ENCODE results near the gene HDGFL2.
A peak's percentile ranks its signal among the peaks of the same experiment; 100 is the strongest.

The HDGFL2 gene

GRCh38 chr19:4464815-4465581 lies 7.1 kb upstream of the HDGFL2 start:
- TF ChIP-seq CTCF (conservative IDR thresholded peaks at IDR 0.05), result no peak
- no peak overlapping the region for H3K27ac ChIP-seq

GRCh38 chr19:4467835-4468234 lies 4.3 kb upstream of the HDGFL2 start:
- H3K27ac ChIP-seq, result no peak overlapping the region
- TF ChIP-seq CTCF (conservative IDR thresholded peaks at IDR 0.05), result no peak

GRCh38 chr19:4471403-4472173 lies 509 bp upstream of the HDGFL2 start:
- no peak for TF ChIP-seq CTCF (conservative IDR thresholded peaks at IDR 0.05)
- H3K27ac ChIP-seq, result peak overlapping the region; percentile 82

- no peak for TF ChIP-seq CTCF (conservative IDR thresholded peaks at IDR 0.05)
- H3K27ac ChIP-seq, result peak overlapping the region; percentile 82
Observed at GRCh38 chr19:4473011-4473762, 1.1 kb downstream of the HDGFL2 start.

- peak overlapping the region; percentile 82 for H3K27ac ChIP-seq
- TF ChIP-seq CTCF (conservative IDR thresholded peaks at IDR 0.05), result no peak
Observed at GRCh38 chr19:4473763-4474513, 1.8 kb downstream of the HDGFL2 start.

- peak overlapping the region; percentile 82 for H3K27ac ChIP-seq
Observed at GRCh38 chr19:4474514-4475022, 2.5 kb downstream of the HDGFL2 start.

More at GRCh38 chr19:4474514-4475022, 2.5 kb downstream of the HDGFL2 start:
- no peak for TF ChIP-seq CTCF (conservative IDR thresholded peaks at IDR 0.05)
